Measurements from ENCODE around the gene KRT6C. TPM values are rescaled to one million over a fixed set of nuclear protein-coding genes. Genes with fewer than 3 reads are reported as not detected.

Gene KRT6C
- total RNA-seq: not detected in 2 replicates

GRCh38 chr12:52473768-52474167 lies at the start of gene KRT6C:
Gene KRT6C, minus strand, starts transcription at chr12:52473805. Its CDS starts 68 bp downstream, at chr12:52473737.

DNA sequence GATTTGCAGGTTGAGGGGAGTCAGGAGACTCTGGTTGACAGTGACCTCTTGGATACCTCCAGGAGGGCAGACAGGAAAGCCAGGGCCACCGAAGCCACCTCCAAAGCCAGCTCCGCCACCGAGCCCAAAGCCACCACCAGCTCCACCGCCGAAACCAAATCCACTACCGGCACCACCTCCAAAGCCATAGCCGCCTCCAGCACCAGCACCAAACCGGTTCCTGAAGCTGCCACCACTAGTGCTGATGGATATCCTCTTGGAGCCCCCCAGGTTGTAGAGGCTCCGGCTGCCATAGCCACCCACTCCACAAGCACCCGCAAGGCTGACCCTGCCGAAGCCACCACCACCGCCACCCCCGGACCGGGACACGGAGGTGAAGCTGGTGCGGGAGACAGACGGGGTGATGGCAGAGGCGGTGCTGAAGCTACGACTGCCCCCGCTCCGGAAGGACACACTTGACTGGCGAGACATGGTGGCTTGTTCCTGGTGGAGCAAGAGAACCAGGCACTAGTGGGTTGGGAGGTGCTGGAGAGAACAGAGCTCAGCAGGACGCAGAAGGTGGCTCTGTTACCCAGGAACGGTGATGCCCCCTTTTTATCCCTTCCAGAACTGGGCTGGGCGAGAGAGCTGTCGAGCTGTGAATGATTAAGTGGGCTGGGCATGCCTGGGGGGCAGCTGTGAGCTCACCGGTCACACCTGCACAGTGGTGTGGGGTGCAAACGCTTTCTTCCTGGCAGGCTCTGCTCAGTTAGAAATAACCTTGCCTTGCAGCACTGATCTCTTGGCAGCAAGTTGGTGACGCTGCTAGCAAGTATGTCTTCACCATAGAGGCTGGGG lies 46.4 kb upstream of the KRT6C start, which contains the start of gene KRT5:
TSS of gene KRT5 (minus strand) at position 569 of the 837 bp plus-strand sequence. CDS start at position 471, 98 bp downstream.

DNA sequence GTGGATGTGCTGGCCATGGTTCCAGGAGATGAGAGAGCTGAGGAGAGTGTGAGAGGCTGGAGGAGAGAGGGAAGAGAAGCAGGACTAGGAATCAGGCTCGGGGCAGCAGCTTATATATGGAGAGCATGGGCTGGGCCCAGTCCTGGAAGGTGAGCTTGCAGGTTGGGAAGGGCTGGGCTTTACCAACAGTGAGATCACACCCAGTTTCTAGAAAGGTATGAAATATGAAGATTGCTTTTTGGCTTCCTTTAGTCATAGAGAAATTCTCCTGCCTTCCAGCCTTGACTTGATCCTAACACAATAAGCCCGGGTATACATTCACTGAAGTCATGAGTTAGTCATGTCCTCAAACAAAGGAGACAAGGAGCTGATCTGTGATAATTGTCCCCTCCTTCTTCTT lies 19.6 kb upstream of the KRT6C start, which contains the start of gene KRT6A:
TSS of gene KRT6A (minus strand) at position 86 of the 400 bp plus-strand sequence. CDS start at position 17, 69 bp downstream.

GRCh38 chr12:52452101-52452500 lies 21.5 kb downstream of the KRT6C start, which contains the start of gene KRT6B:
Gene KRT6B, minus strand, starts transcription at chr12:52452146. Its CDS starts 68 bp downstream, at chr12:52452078.

DNA sequence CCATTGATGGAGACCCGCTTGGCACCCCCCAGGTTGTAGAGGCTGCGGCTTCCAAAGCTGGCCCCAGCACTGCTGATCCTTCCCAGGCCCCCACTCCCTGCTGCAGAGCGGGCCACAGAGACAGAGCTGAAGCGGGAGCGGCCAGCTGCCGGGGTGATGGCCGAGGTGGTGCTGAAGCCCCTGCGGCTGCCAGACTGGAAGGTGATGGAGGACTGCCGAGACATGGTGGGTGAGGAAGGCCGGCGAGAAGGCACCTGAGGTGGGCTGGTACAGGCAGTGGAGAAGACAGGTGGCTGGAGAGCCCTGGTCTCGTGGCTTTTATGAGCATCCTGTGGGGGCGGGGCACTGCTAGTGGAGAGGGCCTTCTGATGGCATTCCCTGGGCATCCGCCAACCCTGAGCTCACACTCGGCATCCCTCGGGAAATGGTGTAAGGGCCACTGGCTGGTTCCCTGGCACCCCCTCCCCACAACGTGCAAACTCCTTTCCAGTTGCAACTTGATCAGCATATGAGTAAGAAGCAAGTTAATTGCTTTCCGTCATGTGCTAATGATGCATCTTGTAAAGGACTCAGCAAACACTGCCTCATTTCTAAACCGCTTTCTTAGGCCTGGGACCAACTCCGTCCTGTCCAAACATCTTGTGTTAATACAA lies 39.4 kb downstream of the KRT6C start, which contains the start of gene KRT75:
TSS of gene KRT75 (minus strand) at position 291 of the 653 bp plus-strand sequence. CDS start at position 224, 67 bp downstream.

Other genes with a start within 250 kb of the KRT6C start
- 0.58 and 1.2 TPM in 2 replicates for gene KRT7, start 240.6 kb downstream of the KRT6C start, total RNA-seq
- not detected in 2 replicates for gene KRT86, start 199.2 kb downstream of the KRT6C start, total RNA-seq
- under 0.01 TPM in 1 of 2 replicates, not detected in the other for gene KRT81, start 182.3 kb downstream of the KRT6C start, total RNA-seq
- gene KRT83, start 152.4 kb downstream of the KRT6C start, total RNA-seq: not detected in 2 replicates
- not detected in 2 replicates for gene KRT85, start 106.3 kb downstream of the KRT6C start, total RNA-seq
- gene KRT84, start 88.2 kb downstream of the KRT6C start, total RNA-seq: not detected in 2 replicates
- gene KRT82, start 67.5 kb downstream of the KRT6C start, total RNA-seq: not detected in 2 replicates
- gene KRT75, start 39.4 kb downstream of the KRT6C start, total RNA-seq: not detected in 2 replicates
- gene KRT6B, start 21.7 kb downstream of the KRT6C start, total RNA-seq: not detected in 2 replicates
- gene KRT6A, start 19.5 kb upstream of the KRT6C start, total RNA-seq: not detected in 2 replicates
- not detected in 2 replicates for gene KRT5, start 46.6 kb upstream of the KRT6C start, total RNA-seq
- gene KRT71, start 79.3 kb upstream of the KRT6C start, total RNA-seq: not detected in 2 replicates
- not detected in 2 replicates for gene KRT74, start 100.0 kb upstream of the KRT6C start, total RNA-seq
- not detected in 2 replicates for gene KRT72, start 127.7 kb upstream of the KRT6C start, total RNA-seq
- gene KRT73, start 144.8 kb upstream of the KRT6C start, total RNA-seq: not detected in 2 replicates
- gene KRT2, start 178.4 kb upstream of the KRT6C start, total RNA-seq: not detected in 2 replicates
- not detected in 2 replicates for gene KRT1, start 206.6 kb upstream of the KRT6C start, total RNA-seq
- gene KRT77, start 229.7 kb upstream of the KRT6C start, total RNA-seq: not detected in 2 replicates

Data from myometrial cell (primary cell).